GM12872 (cell line): Measurements from ENCODE around the gene SLC4A9.

ENCODE experiments used
- CTCF ChIP-seq: IDR thresholded peaks from 3 replicates; pipeline ENCODE4 v1.5.1; 2011; ENCODE audit warnings: low read depth, mild to moderate bottlenecking, low read length, moderate library complexity; ENCODE audit not compliant: insufficient read depth

Gene SLC4A9

DNA sequence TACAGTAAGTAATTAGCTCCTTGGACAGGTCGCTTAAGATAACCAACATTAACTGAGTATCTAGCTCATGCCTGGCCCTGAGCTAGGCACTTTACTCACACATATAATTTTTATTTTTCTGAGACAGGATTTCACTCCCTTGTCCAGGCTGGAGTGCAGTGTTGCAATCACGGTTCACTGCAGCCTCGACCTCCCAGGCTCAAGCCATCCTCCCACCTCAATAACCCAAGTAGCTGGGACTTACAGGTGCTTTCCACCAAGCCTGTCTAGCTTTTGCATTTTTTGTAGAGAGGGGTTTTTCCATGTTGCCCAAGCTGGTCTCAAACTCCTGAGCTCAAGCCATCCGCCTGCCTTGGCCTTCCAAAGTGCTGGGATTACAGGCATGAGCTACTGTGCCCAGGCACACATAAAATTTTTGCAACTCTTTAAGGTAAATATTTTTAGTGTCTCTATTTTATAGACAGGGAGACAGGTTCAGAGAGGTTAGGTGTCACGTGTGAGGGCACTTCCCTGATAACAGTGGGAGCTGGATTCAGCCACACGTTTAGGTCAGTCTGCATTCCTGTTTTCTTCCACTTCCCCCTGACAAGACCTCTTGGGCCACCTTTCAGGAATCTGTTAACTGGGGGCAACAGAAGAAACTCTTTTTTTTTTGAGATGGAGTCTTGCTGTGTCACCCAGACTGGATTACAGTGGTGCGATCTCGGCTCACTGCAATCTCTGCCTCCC is 31.8 kb upstream of the SLC4A9 start:
- TF ChIP-seq CTCF = no peak

DNA sequence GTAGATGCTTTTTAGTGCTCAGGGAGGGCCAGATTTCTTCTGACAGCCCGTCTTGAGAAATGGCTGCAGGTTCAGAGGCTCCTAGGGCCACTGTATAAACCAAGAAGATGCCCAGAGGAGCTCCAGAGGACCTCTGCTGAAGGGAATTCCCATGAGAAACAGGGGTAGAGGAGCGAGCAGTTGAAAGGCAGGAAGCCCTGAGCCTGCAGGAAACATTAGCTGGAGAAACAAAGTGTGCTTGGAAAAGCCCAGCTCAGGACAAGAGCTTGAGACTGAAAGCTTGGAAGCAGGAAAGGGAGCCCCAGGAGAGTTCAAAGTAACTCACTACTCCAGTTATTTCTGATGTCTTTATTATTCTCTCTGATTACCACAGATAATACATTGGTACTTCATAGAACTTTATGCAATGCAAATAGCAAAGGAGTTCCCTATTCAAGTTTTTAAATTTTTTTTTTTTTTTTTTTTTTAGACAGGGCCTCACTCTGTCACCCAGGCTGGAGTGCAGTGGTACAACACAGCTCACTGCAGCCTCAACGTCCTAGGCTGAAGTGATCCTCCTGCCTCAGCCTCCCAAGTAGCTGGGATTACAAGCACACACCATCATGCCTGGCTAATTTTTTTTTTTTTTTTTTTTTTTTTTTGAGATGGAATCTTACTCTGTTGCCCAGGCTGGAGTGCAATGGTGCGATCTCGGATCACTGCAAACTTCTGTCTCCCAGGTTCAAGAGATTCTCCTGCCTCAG is 30.1 kb upstream of the SLC4A9 start:
- TF ChIP-seq CTCF = no peak

DNA sequence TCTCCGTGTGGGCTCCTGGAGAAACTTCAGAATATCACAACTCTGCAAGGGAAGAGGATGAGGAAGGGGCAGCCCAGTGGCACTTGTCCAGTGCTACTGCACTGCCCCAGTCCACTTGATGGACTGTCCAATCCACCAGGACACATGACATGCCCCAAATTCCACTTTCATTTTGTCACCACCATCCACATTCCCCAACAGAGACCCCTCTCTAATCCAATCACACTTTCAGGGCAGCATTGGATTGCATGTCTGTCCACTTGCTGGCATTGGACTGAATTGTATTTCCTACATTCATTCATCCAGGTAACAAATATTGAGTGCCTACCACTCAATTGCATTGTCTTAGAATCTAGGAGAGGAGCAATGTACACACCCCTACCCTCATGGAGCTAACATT is 28.4 kb upstream of the SLC4A9 start:
- TF ChIP-seq CTCF = no peak

DNA sequence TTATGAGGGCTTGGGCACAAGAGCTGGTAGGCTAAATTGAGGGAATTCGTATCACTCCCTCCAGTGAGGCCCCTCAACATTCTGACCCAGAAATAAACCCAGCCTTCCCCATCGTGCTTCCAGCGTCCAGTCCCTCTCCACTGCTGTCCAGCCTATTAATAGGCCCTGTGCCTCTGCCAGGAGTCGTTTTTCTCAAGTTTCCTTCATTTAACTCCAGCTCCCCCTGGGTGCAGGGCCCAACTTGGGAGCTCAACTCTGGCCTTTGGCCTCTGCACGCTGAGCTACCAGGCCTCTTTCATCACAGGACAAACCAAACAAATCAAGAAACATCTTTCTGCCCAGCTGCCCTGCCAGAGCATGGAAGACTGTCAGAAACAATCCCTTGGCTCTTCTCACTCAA is 23.6 kb upstream of the SLC4A9 start:
- TF ChIP-seq CTCF = no peak

DNA sequence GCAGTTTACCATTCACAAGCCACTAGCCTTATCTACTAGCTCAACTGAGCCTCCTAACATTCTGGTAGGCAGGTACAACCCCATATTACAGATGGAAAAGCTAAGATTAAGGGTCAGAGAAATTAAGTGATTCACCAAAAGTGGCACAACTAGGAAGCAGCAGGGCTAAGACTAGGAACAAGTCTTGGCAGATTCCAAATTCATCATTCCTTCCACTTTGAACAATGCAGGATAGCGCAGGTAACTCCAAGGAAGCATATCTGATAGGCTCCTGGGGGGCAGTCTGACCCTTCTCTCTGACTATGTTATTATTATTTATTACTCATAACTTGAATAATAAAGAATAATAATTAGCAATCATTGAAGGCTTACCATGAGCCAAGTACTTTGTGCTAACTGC is 22.1 kb upstream of the SLC4A9 start:
- no peak for TF ChIP-seq CTCF

DNA sequence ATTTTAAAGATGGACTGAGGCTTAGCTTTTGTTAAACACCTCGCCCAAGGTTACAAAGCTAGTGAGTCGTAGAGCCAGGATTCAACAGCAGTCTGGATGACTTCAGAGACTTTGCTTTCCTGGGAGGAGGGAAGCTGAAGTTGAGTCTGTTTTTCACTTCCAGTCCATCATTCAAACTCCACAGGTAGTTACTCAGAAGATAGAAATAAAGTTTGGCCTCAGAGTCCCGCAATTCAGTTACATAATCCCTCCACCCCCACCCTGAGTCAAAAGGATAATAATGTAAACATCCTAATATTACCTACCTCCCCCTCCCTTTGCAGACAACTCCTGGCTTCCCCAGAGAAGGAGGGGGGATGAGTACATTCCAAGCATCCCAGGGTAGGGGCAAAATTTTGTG is 21.7 kb upstream of the SLC4A9 start:
- TF ChIP-seq CTCF = no peak

- TF ChIP-seq CTCF = no peak
These were observed 21.1 kb upstream of the SLC4A9 start for GRCh38 chr5:140338908-140339307.
